HEK293 (cell line): Measurements from ENCODE around the gene PHC3.
"Not testable (repeated sequence)": the region's sequence is repeated elsewhere in the genome, so short reads cannot be mapped to it uniquely, and the experiment has no call there.

Experiments used
- CTCF ChIP-seq: fragments of 450-650 bp; formaldehyde crosslinking; IDR thresholded peaks from 2 replicates; pipeline ENCODE4 v1.5.1; 2016; ENCODE audit warnings: missing biosample characterization, missing genetic modification characterization
- PATZ1 ChIP-seq: fragments of 450-650 bp; formaldehyde crosslinking; IDR thresholded peaks from 2 replicates; pipeline ENCODE4 v1.5.1; 2016; ENCODE audit warnings: missing biosample characterization, missing genetic modification characterization
- ZNF513 ChIP-seq: fragments of 450-650 bp; IDR thresholded peaks from 2 replicates; pipeline ENCODE4 v1.5.1; 2018; ENCODE audit warnings: missing biosample characterization, missing genetic modification characterization

GRCh38 chr3:170195759-170196158, 14.2 kb upstream of the PHC3 start:
- not testable (repeated sequence) for TF ChIP-seq CTCF, ZNF513, PATZ1 (tag by site-specific recombination)
